ENCODE measurements around the gene STMND1.

Gene STMND1

GRCh38 chr6:17167327-17167979 lies 65.6 kb downstream of the STMND1 start:
- no peak for DNase-seq

DNA sequence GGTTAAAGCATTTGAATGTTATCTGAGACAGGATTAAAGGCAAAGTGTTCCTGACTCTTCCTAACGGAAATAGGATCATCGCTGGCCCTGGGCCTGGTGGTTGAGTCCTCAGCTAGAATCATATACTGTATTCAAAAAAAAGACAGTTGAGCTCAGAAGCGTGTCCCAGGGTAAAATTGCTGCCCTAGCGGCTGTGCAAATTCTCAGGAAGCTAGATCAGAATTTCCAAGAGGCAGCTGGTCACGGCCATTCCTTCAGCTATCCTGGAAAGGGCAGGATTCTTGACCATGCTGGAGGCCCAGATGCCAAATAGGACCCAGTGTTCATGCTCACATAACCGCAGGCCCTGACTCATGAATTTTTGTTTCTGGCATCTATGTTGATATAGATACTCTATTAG lies 67.4 kb downstream of the STMND1 start:
- no peak for DNase-seq

GRCh38 chr6:17169711-17170110 lies 67.9 kb downstream of the STMND1 start:
- no peak for DNase-seq

- no peak for DNase-seq
Observed at GRCh38 chr6:17172836-17173470, 71.1 kb downstream of the STMND1 start.

GRCh38 chr6:17178326-17178725 lies 76.5 kb downstream of the STMND1 start:
- DNase-seq, result no peak

GRCh38 chr6:17178754-17179529 lies 77.1 kb downstream of the STMND1 start:
- no peak for DNase-seq

GRCh38 chr6:17179530-17180073 lies 77.8 kb downstream of the STMND1 start:
- no peak for DNase-seq

All from Kasumi-1 (cell line).